Measurements from ENCODE around the gene PDP2. TPM values are rescaled to one million over a fixed set of nuclear protein-coding genes. Genes with fewer than 3 reads are reported as not detected.

PDP2 gene
- total RNA-seq, 1 donor from 2014 or later, result 11.3 TPM

- H3K27me3 Mint-ChIP-seq (ENCODE audit: unreplicated experiment), result peaks cover 26% of the 10 kb centered on the region
- no peaks in the 10 kb centered on the region for H3K9me3 Mint-ChIP-seq (ENCODE audit: unreplicated experiment)
- no peak overlapping the region for H3K27ac Mint-ChIP-seq (ENCODE audit: unreplicated experiment)
- H3K36me3 Mint-ChIP-seq (ENCODE audit: low read depth, unreplicated experiment), result no peaks in the 10 kb centered on the region
- peaks cover 1% of the 10 kb centered on the region for H3K4me1 Mint-ChIP-seq (ENCODE audit: unreplicated experiment)
- no peak overlapping the region for H3K4me3 Mint-ChIP-seq (ENCODE audit: unreplicated experiment)
- no peak for DNase-seq (ENCODE audit: low spot score)
- TF ChIP-seq, protein P1, sequence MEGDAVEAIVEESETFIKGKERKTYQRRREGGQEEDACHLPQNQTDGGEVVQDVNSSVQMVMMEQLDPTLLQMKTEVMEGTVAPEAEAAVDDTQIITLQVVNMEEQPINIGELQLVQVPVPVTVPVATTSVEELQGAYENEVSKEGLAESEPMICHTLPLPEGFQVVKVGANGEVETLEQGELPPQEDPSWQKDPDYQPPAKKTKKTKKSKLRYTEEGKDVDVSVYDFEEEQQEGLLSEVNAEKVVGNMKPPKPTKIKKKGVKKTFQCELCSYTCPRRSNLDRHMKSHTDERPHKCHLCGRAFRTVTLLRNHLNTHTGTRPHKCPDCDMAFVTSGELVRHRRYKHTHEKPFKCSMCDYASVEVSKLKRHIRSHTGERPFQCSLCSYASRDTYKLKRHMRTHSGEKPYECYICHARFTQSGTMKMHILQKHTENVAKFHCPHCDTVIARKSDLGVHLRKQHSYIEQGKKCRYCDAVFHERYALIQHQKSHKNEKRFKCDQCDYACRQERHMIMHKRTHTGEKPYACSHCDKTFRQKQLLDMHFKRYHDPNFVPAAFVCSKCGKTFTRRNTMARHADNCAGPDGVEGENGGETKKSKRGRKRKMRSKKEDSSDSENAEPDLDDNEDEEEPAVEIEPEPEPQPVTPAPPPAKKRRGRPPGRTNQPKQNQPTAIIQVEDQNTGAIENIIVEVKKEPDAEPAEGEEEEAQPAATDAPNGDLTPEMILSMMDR (IDR thresholded peaks at IDR 0.05; ENCODE audit: unreplicated experiment), result no peak
These were observed 39.4 kb upstream of the PDP2 start for GRCh38 chr16:66840883-66841282.

DNA sequence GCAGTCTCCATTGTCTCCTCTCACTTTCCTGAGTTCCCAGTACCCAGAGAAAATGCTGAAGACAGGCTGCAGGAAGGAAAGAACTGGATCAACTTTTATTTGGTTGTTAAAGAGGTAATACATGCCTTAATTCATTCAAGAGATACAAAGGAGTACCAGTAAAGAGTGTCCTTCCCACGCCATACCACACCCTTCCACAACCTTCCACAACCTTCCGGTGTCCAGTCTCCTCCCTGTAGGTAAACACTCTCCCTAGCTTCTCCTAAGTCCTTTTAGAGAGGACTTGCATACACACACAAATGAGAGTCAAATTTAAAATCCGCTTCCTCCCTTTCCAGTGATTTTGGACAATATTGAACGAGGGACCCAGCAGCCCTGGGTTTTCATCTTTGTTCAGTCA is 38.9 kb upstream of the PDP2 start:
- Mint-ChIP-seq H3K4me1 (ENCODE audit: unreplicated experiment) (no peaks in the 10 kb centered on the region), H3K4me3 (ENCODE audit: unreplicated experiment) (no peak overlapping the region), H3K27ac (ENCODE audit: unreplicated experiment) (no peak overlapping the region), H3K36me3 (ENCODE audit: low read depth, unreplicated experiment) (no peaks in the 10 kb centered on the region), H3K9me3 (ENCODE audit: unreplicated experiment) (no peaks in the 10 kb centered on the region), H3K27me3 (ENCODE audit: unreplicated experiment) (peaks cover 30% of the 10 kb centered on the region)
- TF ChIP-seq, protein P1 (IDR thresholded peaks at IDR 0.05; ENCODE audit: unreplicated experiment), result no peak
- no peak for DNase-seq (ENCODE audit: low spot score)

- H3K4me3 Mint-ChIP-seq (ENCODE audit: unreplicated experiment), result no peak overlapping the region
These were observed 37.5 kb upstream of the PDP2 start for GRCh38 chr16:66842765-66843164.

DNA sequence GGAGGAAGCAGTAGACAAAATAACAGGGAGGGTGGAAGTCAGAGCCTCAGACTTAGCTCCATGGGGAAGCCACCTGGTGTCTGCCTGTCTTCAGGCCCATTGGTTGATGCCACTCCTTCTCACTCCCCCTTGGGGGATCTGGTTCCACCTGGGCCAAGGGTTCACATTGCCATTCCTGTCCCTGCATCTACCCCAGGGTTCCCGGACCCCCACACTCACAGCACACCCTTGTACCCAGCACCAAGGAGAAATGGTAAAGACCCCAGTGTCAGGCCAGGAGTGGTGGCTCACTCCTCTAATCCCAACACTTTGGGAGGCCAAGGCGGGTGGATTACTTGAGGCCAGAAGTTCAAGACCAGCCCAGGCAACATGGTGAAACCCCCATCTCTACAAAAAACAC is 37.1 kb upstream of the PDP2 start:
- DNase-seq (ENCODE audit: low spot score), result no peak
- Mint-ChIP-seq H3K4me3 (ENCODE audit: unreplicated experiment) (no peak overlapping the region), H3K27ac (ENCODE audit: unreplicated experiment) (no peak overlapping the region), H3K4me1 (ENCODE audit: unreplicated experiment) (no peaks in the 10 kb centered on the region), H3K36me3 (ENCODE audit: low read depth, unreplicated experiment) (no peaks in the 10 kb centered on the region), H3K9me3 (ENCODE audit: unreplicated experiment) (no peaks in the 10 kb centered on the region), H3K27me3 (ENCODE audit: unreplicated experiment) (peaks cover 30% of the 10 kb centered on the region)
- TF ChIP-seq, protein P1 (IDR thresholded peaks at IDR 0.05; ENCODE audit: unreplicated experiment), result no peak

More at GRCh38 chr16:66842765-66843164, 37.5 kb upstream of the PDP2 start:
- TF ChIP-seq, protein P1 (IDR thresholded peaks at IDR 0.05; ENCODE audit: unreplicated experiment), result no peak
- H3K27ac Mint-ChIP-seq (ENCODE audit: unreplicated experiment), result no peak overlapping the region
- H3K9me3 Mint-ChIP-seq (ENCODE audit: unreplicated experiment), result no peaks in the 10 kb centered on the region
- peaks cover 30% of the 10 kb centered on the region for H3K27me3 Mint-ChIP-seq (ENCODE audit: unreplicated experiment)
- DNase-seq (ENCODE audit: low spot score), result no peak
- no peaks in the 10 kb centered on the region for H3K36me3 Mint-ChIP-seq (ENCODE audit: low read depth, unreplicated experiment)
- H3K4me1 Mint-ChIP-seq (ENCODE audit: unreplicated experiment), result no peaks in the 10 kb centered on the region

DNA sequence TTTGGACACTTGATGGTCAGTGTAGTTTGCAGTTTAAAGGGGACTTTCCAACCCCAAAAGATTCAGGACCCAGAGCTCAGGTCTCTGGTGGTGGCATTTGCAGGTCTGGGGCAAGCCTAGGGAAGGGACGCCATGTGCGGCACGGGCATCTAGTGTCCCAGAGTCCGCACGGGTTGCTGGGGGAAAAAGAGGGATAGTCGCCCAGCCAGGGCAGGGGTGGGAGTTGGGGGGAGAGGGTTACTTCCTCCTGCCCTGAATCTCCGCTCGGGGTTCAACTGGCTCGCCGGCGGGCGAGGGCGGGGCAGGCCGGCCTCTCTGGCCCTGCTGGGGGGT is 36.3 kb upstream of the PDP2 start:
- H3K4me3 Mint-ChIP-seq (ENCODE audit: unreplicated experiment), result peak overlapping the region; percentile 71
- no peak overlapping the region for H3K27ac Mint-ChIP-seq (ENCODE audit: unreplicated experiment)
- H3K36me3 Mint-ChIP-seq (ENCODE audit: low read depth, unreplicated experiment), result no peaks in the 10 kb centered on the region
- no peaks in the 10 kb centered on the region for H3K9me3 Mint-ChIP-seq (ENCODE audit: unreplicated experiment)
- peaks cover 2% of the 10 kb centered on the region for H3K4me1 Mint-ChIP-seq (ENCODE audit: unreplicated experiment)
- peaks cover 29% of the 10 kb centered on the region for H3K27me3 Mint-ChIP-seq (ENCODE audit: unreplicated experiment)
- no peak for DNase-seq (ENCODE audit: low spot score)
- TF ChIP-seq, protein P1 (IDR thresholded peaks at IDR 0.05; ENCODE audit: unreplicated experiment), result no peak
